Adrenal gland (tissue), 12 donors: Measurements from ENCODE around the gene OR51S1. TPM values are rescaled to one million over a fixed set of nuclear protein-coding genes. Genes with fewer than 3 reads are reported as not detected.

Experiments
- DNase-seq, 7 donors: peaks; one replicate each; pipeline ENCODE4 v3.0.0-alpha.2; 2019 to 2020
- H3K27ac ChIP-seq, 5 donors: fragments of 200-600 bp; sonication (generic) in 4 of 5; 1 replicate in 3 of 5; 2 replicates in 2 of 5; pipeline versions ENCODE4 v1.5.1 to v1.8.0; 2016 to 2020; ENCODE audit warnings: mild to moderate bottlenecking in 1 of 5
- H3K27me3 ChIP-seq: fragments of 200-600 bp; 2 replicates; pipeline ENCODE4 v1.8.0; 2021
- H3K36me3 ChIP-seq, 2 donors: fragments of 200-600 bp; replicated peaks in 1 of 2; 1 replicate in 1 of 2; 2 replicates in 1 of 2; pipeline versions ENCODE4 v1.5.1 to v1.8.0; 2018 to 2022
- H3K4me1 ChIP-seq, 2 donors: fragments of 200-600 bp; replicated peaks in 1 of 2; 1 replicate in 1 of 2; 2 replicates in 1 of 2; pipeline versions ENCODE4 v1.5.1 to v1.8.0; 2018 to 2021
- H3K4me3 ChIP-seq, 4 donors: fragments of 200-600 bp; sonication (generic) in 3 of 4; one replicate each; pipeline ENCODE4 v1.5.1; 2016 to 2018
- H3K9me3 ChIP-seq, 3 donors: fragments of 200-600 bp; sonication (generic) in 1 of 3; replicated peaks in 1 of 3; 1 replicate in 2 of 3; 2 replicates in 1 of 3; pipeline versions ENCODE4 v1.5.1 to v1.8.0; 2016 to 2021
- CTCF ChIP-seq, 6 experiments: fragments of 450-650 bp in 4 of 6; fragments of 200-600 bp in 2 of 6; sonication (generic) in 1 of 6; IDR thresholded peaks; 1 replicate in 5 of 6; 2 replicates in 1 of 6; pipeline versions ENCODE4 v1.5.1 to v1.8.0; 2016 to 2021; ENCODE audit warnings: antibody characterized with exemption in 6 of 6, mild to moderate bottlenecking in 2 of 6, moderate library complexity in 1 of 6
- POLR2A ChIP-seq, 2 donors: fragments of 450-650 bp; IDR thresholded peaks; one replicate each; pipeline ENCODE4 v1.6.1; 2017; ENCODE audit warnings: antibody characterized with exemption in 2 of 2, mild to moderate bottlenecking in 2 of 2, moderate library complexity in 1 of 2
- WGBS, 4 donors: extraction: QIAGEN DNeasy Blood & Tissue Kit in 2 of 4; methylation state at CpG; one replicate each; pipeline versions ENCODE4 v1.1.5 to v1.1.7; 2013 to 2017; 5-methylcytosine and 5-hydroxymethylcytosine counted together
- intact Hi-C, 2 donors: fragments of 100-400 bp; cut with DNase I; formaldehyde crosslinking; loops; one replicate each; pipeline versions ENCODE4 v1.14.1 to v1.15.0; 2022 to 2023
- polyA plus RNA-seq, 3 donors: library from polyadenylated mRNA; stranded (reverse); fragments of 200-250 nt in 2 of 3; fragments of 350-450 nt in 1 of 3; fragmentation: Illumina TruSeq in 1 of 3; extraction: RNeasy Lipid Tissue Mini Kit (QIAGEN cat#74804) in 1 of 3; gene quantifications; one replicate each; pipeline ENCODE4 v1.2.3, GENCODE V29; 2013 to 2014
- total RNA-seq, 9 donors: library from RNA; depleted of rRNA in 4 of 9; stranded (reverse); fragments of >200 nt in 4 of 9; fragments of 120-200 nt in 1 of 9; fragmentation: NEBNext Ultra II Directional in 1 of 9; extraction: Animal tissue kit (Norgen Biotek cat#: 25700) in 1 of 9; gene quantifications; one replicate each; pipeline versions ENCODE4 v1.1.0 to v1.2.4, GENCODE V29; 2013 to 2023
- donor health status: healthy with polysubstance abuse.
- donor health status: Bipolar disorder and iron deficiency.
- donor health status: DM: yes; HTN: yes; CAD: no.
- donor health status: DM: no; HTN: no; CAD: no.
- donor health status: DM: no; HTN: no; CAD: no.
- donor health status: DM: yes; HTN: yes; CAD: no.

Gene OR51S1
- total and polyA plus RNA-seq, 12 donors: not detected

DNA sequence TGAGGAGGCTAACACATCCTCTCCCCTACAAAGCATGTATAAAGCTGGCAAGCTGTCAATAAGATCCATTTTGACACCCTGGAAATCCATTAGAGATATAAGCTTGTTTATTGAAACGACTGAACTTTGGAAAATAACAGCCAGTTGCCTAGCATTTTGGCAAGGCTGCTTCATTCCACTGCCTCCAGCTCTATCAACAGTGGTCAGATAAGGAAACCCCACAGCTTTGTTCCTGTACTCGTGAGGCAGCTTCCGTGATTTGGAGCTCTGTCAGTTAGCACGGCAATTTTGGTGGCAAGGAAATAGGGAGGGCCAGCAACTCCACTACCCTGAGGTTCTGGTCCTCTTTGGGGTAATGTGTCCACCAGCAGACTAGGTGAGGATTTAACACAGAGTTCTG lies 2.0 kb upstream of the OR51S1 start:
- intact Hi-C loops: no loop called here
- TF ChIP-seq CTCF (IDR thresholded peaks at IDR 0.05) (no peak), POLR2A (IDR thresholded peaks at IDR 0.05) (no peak)
- no peak overlapping the region for H3K4me3 ChIP-seq
- H3K27me3 ChIP-seq: no peaks in the 10 kb centered on the region
- H3K27ac ChIP-seq: no peak overlapping the region
- no peaks in the 10 kb centered on the region for H3K4me1 ChIP-seq
- no peaks in the 10 kb centered on the region for H3K9me3 ChIP-seq
- H3K36me3 ChIP-seq: no peaks in the 10 kb centered on the region
- 30 to 41% (median 36%) methylated on average over 4 of the region's 4 CpGs for WGBS, 4 donors
- no peak for DNase-seq

- H3K36me3 ChIP-seq: no peaks in the 10 kb centered on the region
- intact Hi-C loops: no loop called here
- TF ChIP-seq POLR2A (IDR thresholded peaks at IDR 0.05) (no peak), CTCF (IDR thresholded peaks at IDR 0.05) (no peak)
- H3K27ac ChIP-seq: no peak overlapping the region
- H3K4me1 ChIP-seq: no peaks in the 10 kb centered on the region
- H3K9me3 ChIP-seq: no peaks in the 10 kb centered on the region
- no peak overlapping the region for H3K4me3 ChIP-seq
- no peak for DNase-seq
- no peaks in the 10 kb centered on the region for H3K27me3 ChIP-seq
- WGBS, 4 donors: 64 to 89% (median 81%) methylated on average over 1 to 2 of the region's 2 CpGs
Observed at GRCh38 chr11:4839851-4840549, 9.0 kb downstream of the OR51S1 start.

DNA sequence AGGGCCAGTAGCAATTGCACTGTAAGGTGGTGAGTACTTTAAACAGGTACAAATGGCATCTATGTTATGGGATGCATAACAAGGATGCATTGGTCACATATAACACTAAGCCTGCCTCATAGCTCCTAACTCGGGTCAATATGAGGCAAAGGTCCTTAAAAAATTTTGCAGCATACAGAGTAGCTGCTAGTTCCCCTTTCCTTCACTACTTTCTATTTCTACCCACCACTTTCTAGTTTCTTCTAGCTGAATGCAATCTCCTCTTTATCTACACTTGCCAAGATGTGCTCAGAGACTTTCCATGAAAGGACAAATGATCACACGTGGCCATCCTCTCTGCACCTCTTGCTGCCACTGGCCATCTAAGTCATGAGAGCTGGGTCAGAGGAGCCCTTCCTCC lies 18.1 kb downstream of the OR51S1 start:
- no peaks in the 10 kb centered on the region for H3K9me3 ChIP-seq
- no peak overlapping the region for H3K4me3 ChIP-seq
- H3K27ac ChIP-seq: no peak overlapping the region
- DNase-seq: no peak
- WGBS, 4 donors: 39 to 58% (median 42%) methylated on average over 2 of the region's 2 CpGs
- H3K36me3 ChIP-seq: no peaks in the 10 kb centered on the region
- no peaks in the 10 kb centered on the region for H3K27me3 ChIP-seq
- intact Hi-C loops: no loop called here
- TF ChIP-seq POLR2A (IDR thresholded peaks at IDR 0.05): no peak
- no peak for TF ChIP-seq CTCF (IDR thresholded peaks at IDR 0.05)
- no peaks in the 10 kb centered on the region for H3K4me1 ChIP-seq

DNA sequence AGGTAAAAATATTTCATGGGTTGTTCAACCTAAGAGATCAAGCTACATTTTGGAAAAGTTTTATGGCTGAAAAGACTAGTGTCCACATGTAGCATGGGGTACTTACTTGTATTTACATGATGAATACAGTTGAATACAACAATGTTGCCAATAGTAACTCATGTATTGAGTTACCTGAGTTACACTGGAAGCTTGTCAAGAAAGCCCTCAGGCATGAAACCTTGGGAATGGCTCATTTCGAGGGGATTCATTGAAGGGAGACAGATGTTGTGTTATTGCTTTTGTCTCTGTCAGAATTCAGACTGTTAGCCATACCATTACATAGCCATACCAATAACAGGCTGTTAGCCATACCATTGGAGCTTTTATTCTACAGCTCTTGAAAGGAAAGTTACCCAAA lies 18.7 kb downstream of the OR51S1 start:
- Histone ChIP-seq H3K27ac (no peak overlapping the region), H3K4me3 (no peak overlapping the region), H3K27me3 (no peaks in the 10 kb centered on the region), H3K4me1 (no peaks in the 10 kb centered on the region), H3K36me3 (no peaks in the 10 kb centered on the region), H3K9me3 (no peaks in the 10 kb centered on the region)
- TF ChIP-seq CTCF (IDR thresholded peaks at IDR 0.05) (no peak), POLR2A (IDR thresholded peaks at IDR 0.05) (no peak)
- no peak for DNase-seq
- 28 to 64% (median 43%) methylated on average over 1 of the region's 1 CpG for WGBS, 4 donors
- intact Hi-C loops: no loop called here
